ENCODE measurements around the gene ADAM15. TPM values are rescaled to one million over a fixed set of nuclear protein-coding genes. Genes with fewer than 3 reads are reported as not detected.

The ADAM15 gene
- total RNA-seq, 1 experiment from 2014 or later: 30.6 TPM

DNA sequence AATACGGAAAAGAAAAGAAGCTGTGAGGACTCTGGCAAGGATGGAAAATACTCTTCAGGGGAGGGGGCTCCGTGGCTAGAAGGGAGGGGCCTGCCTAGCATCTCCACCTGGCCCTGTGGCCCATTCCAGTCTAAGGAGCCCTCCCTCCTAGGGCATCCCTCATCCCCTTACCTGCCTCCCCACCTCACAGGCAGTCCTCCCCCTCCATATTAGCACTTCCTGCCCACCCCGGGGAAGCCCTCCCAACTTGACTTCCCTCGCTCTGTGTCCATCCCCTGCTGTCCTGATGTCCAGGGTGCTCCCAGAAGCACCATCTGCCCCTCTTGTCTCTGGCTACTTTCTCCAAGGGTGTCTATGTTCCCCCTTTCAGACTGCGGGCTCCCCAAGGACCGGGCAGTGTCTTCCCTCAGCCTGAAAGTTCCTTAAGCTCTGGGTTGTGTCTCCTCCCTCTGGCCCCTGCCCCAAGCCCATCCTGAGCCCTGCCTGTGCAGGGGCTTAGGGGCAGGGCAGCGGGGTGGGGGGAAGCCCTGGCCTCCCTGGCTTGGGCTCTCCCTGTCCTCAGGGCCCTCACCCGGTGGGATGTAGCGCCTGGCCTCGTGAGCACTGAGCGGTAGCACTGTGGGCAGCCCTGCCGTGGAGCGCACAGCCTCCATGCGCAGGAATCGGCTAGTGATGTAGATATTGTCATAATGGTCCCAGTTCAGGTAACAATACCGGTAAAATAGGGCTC is 21.4 kb upstream of the ADAM15 start:
- no peak overlapping the region for H2AK5ac ChIP-seq (ENCODE audit: insufficient read length, low read length)
- no CpG with 5 or more reads among the region's 16 CpGs for WGBS (ENCODE audit: extremely low coverage, insufficient read length, low lambda C conversion rate)
- no peak overlapping the region for H3K4me2 ChIP-seq (ENCODE audit: insufficient read depth, insufficient read length, low read length)
- no peaks in the 10 kb centered on the region for H3K23me2 ChIP-seq (ENCODE audit: insufficient read length, low read depth, low read length, poor library complexity, severe bottlenecking)
- no peak overlapping the region for H3K23ac ChIP-seq (ENCODE audit: insufficient read length, low read depth, low read length)
- H2BK12ac ChIP-seq (ENCODE audit: insufficient read length, low read depth, low read length): no peak overlapping the region
- H3T11ph ChIP-seq (ENCODE audit: low read length): no peak overlapping the region
- no peaks in the 10 kb centered on the region for H4K20me1 ChIP-seq (ENCODE audit: control insufficient read depth, insufficient read depth, insufficient read length)
- Mint-ChIP-seq H3K4me1 (peaks cover 0 to 14% of the 10 kb centered on the region in 2 experiments; a peak in 2 of 4 replicates), H3K4me3 (no peak overlapping the region; a peak in 1 of 5 replicates), H3K36me3 (ENCODE audit: insufficient read depth in 1 of 3, low read depth in 3 of 3) (no peaks in the 10 kb centered on the region), H3K27ac (no peak overlapping the region), H3K9me3 (no peaks in the 10 kb centered on the region), H3K27me3 (ENCODE audit: low read depth) (peaks cover 21% of the 10 kb centered on the region)
- no peak overlapping the region for H4K5ac ChIP-seq (ENCODE audit: insufficient read length, low read depth, low read length)
- H3K4ac ChIP-seq (ENCODE audit: low read depth, low read length): no peak overlapping the region
- H2BK120ac ChIP-seq (ENCODE audit: low read depth, low read length, poor library complexity, severe bottlenecking): no peak overlapping the region
- no peaks in the 10 kb centered on the region for H3K4me1 ChIP-seq (ENCODE audit: insufficient read depth, low read length)
- no peak overlapping the region for H3K56ac ChIP-seq (ENCODE audit: insufficient read length, low read depth, low read length)
- H3K18ac ChIP-seq (ENCODE audit: insufficient read length, low read depth, low read length): no peak overlapping the region
- DNase-seq: no peak
- no peak overlapping the region for H2BK15ac ChIP-seq (ENCODE audit: low read depth, low read length)
- no peak overlapping the region for H3K9ac ChIP-seq (ENCODE audit: extremely low read depth, insufficient read length, low read length)
- H4K91ac ChIP-seq (ENCODE audit: insufficient read length, low read depth, low read length): no peak overlapping the region
- no peaks in the 10 kb centered on the region for H3K79me1 ChIP-seq (ENCODE audit: insufficient read depth, low read depth, low read length, poor library complexity, severe bottlenecking)
- no peak overlapping the region for H2AFZ ChIP-seq (ENCODE audit: low read length)
- no peaks in the 10 kb centered on the region for H3K79me2 ChIP-seq (ENCODE audit: insufficient read depth, low read length)
- H3K27ac ChIP-seq (ENCODE audit: insufficient read length, low read depth, low read length): no peak overlapping the region
- H4K8ac ChIP-seq (replicated peaks; ENCODE audit: insufficient read length, low read depth, low read length): no peak overlapping the region
- TF ChIP-seq, protein P1, sequence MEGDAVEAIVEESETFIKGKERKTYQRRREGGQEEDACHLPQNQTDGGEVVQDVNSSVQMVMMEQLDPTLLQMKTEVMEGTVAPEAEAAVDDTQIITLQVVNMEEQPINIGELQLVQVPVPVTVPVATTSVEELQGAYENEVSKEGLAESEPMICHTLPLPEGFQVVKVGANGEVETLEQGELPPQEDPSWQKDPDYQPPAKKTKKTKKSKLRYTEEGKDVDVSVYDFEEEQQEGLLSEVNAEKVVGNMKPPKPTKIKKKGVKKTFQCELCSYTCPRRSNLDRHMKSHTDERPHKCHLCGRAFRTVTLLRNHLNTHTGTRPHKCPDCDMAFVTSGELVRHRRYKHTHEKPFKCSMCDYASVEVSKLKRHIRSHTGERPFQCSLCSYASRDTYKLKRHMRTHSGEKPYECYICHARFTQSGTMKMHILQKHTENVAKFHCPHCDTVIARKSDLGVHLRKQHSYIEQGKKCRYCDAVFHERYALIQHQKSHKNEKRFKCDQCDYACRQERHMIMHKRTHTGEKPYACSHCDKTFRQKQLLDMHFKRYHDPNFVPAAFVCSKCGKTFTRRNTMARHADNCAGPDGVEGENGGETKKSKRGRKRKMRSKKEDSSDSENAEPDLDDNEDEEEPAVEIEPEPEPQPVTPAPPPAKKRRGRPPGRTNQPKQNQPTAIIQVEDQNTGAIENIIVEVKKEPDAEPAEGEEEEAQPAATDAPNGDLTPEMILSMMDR (conservative IDR thresholded peaks at IDR 0.05): no peak
- no peak overlapping the region for H2BK20ac ChIP-seq (ENCODE audit: low read depth, low read length, poor library complexity, severe bottlenecking)
- no peaks in the 10 kb centered on the region for H3K9me3 ChIP-seq (ENCODE audit: control insufficient read depth, low read depth, low read length)
- H2BK5ac ChIP-seq (ENCODE audit: insufficient read length, low read length): no peak overlapping the region
- H3K27me3 ChIP-seq (ENCODE audit: insufficient read depth, low read length): no peaks in the 10 kb centered on the region
- H3K14ac ChIP-seq (ENCODE audit: insufficient read depth, low read length): no peak overlapping the region
